ENCODE data around the gene MOBP.

GRCh38 chr3:39540162-39540921 lies 72.9 kb downstream of the MOBP start:
- TF ChIP-seq CTCF (conservative IDR thresholded peaks at IDR 0.05; ENCODE audit: low read depth, low read length), result no peak
- no peak for TF ChIP-seq EZH2phosphoT487 (IDR thresholded peaks at IDR 0.05; ENCODE audit: borderline replicate concordance, low read length)
- TF ChIP-seq EZH2 (IDR thresholded peaks at IDR 0.05; ENCODE audit: low read length, unreplicated experiment), result no peak

Measured in PC-3 (cell line).